ENCODE data around the gene MYO9B.

DNA sequence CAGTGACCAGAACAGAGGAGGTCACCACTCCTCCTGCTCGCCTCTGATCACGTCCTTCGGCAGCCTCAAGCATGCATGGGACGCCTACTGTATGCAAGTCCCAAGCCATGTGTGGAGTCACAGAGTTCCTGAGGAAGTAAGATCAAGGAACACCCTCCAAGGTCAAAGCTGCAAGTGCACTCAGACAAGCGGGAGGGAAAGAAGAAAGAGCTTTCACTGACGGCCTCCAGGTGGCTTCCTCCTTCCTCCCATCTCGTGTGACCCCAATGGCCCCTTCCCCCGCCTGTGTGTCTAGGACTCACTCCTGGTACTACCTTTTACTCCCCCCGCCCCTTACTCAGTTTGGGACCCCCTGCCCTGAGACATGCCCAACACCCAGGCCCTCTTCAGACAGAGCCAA is 6.4 kb upstream of the MYO9B start:
- TF ChIP-seq, protein P1, sequence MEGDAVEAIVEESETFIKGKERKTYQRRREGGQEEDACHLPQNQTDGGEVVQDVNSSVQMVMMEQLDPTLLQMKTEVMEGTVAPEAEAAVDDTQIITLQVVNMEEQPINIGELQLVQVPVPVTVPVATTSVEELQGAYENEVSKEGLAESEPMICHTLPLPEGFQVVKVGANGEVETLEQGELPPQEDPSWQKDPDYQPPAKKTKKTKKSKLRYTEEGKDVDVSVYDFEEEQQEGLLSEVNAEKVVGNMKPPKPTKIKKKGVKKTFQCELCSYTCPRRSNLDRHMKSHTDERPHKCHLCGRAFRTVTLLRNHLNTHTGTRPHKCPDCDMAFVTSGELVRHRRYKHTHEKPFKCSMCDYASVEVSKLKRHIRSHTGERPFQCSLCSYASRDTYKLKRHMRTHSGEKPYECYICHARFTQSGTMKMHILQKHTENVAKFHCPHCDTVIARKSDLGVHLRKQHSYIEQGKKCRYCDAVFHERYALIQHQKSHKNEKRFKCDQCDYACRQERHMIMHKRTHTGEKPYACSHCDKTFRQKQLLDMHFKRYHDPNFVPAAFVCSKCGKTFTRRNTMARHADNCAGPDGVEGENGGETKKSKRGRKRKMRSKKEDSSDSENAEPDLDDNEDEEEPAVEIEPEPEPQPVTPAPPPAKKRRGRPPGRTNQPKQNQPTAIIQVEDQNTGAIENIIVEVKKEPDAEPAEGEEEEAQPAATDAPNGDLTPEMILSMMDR (conservative IDR thresholded peaks at IDR 0.05 in 1 of 2, IDR thresholded peaks at IDR 0.05 in 1 of 2; ENCODE audit: low read depth in 1 of 2, low read length in 2 of 2): no peak
- no peak for TF ChIP-seq EZH2 (IDR thresholded peaks at IDR 0.05; ENCODE audit: low read length, missing control alignments)
